ENCODE results near the gene KRT10.

KRT10 gene

DNA sequence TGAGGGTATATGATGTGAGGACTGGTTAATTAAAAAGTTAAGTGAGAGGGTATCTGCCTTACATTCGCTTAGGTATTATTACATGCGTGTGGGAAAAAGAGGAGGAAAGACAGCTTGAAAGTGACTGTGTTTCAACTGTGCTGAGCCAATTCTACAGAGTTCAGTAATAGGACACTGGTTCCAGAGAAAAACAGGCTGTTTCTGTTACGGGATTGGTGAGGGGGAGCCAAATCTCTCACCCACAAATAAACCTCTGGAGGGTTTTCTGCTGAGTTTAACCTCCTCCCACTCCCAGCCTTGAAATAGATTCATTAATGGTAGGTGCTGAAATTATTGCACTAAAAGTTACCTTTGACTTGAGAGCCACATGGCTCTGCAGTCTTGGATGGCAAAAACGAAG lies 46.5 kb downstream of the KRT10 start:
- no peak overlapping the region for H3K27ac Mint-ChIP-seq
- H3K4me3 Mint-ChIP-seq, result no peak overlapping the region
- H3K9me3 Mint-ChIP-seq, result no peaks in the 10 kb centered on the region
- no peaks in the 10 kb centered on the region for H3K4me1 Mint-ChIP-seq (ENCODE audit: low read depth)
- peaks cover 53% of the 10 kb centered on the region for H3K27me3 Mint-ChIP-seq (ENCODE audit: low read depth)
- H3K36me3 Mint-ChIP-seq (ENCODE audit: low read depth), result no peaks in the 10 kb centered on the region

DNA sequence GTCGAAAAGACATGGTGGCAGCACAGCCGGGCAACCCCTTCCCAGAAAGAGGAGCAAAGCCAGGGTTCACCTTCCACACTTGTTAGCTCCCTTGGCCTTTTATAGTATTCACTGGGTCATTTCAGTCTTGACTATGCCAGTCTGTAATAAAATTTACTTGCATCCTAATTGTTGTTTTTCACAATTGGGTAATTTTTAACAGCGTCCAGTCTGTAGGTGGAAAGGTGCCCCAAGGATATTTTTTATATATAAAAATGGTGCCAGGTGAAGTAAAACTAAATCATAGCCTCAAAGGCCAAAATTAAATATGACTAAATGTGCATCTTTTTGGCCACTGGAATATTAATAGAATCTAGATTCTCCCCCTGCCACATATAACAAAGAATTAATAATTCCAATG lies 50.3 kb downstream of the KRT10 start, which contains the start of gene KRT26:
TSS of gene KRT26 (minus strand) at position 101 of the 400 bp plus-strand sequence. CDS start at position 13, 88 bp downstream.
- H3K36me3 Mint-ChIP-seq (ENCODE audit: low read depth), result no peaks in the 10 kb centered on the region
- no peak within 1 kb of the TSS for H3K4me3 Mint-ChIP-seq
- H3K27me3 Mint-ChIP-seq (ENCODE audit: low read depth), result peaks cover 34% of the 10 kb centered on the region
- H3K27ac Mint-ChIP-seq, result no peak within 1 kb of the TSS
- no peaks in the 10 kb centered on the region for H3K9me3 Mint-ChIP-seq
- no peaks in the 10 kb centered on the region for H3K4me1 Mint-ChIP-seq (ENCODE audit: low read depth)

Measured in T-helper 1 cell treated with Interleukin-12 subunit alpha and Interleukin-12 subunit beta and Interleukin-4 antibody, amounts not matched to agents 30 μg/mL and 1 μg/mL, for 36 hours (primary cell).